HG02798 (cell line): ENCODE results near the gene PTPRJ.

Experiments
- ATAC-seq: cut with Tn5 transposase; IDR thresholded peaks from one replicate; pipeline ENCODE4 v1.9.1; 2021; ENCODE audit warnings: mild to moderate bottlenecking; ENCODE audit not compliant: unreplicated experiment, poor library complexity

PTPRJ gene

GRCh38 chr11:47967577-47968525 is 12.5 kb upstream of the PTPRJ start:
- no peak for ATAC-seq

- ATAC-seq, result no peak
Observed at GRCh38 chr11:47969401-47969800, 11.0 kb upstream of the PTPRJ start.

GRCh38 chr11:47971501-47971900 is 8.9 kb upstream of the PTPRJ start:
- ATAC-seq, result no peak

GRCh38 chr11:47973173-47973572 is 7.2 kb upstream of the PTPRJ start:
- no peak for ATAC-seq

- no peak for ATAC-seq
Observed at GRCh38 chr11:47976931-47977330, 3.4 kb upstream of the PTPRJ start.

GRCh38 chr11:47977623-47978022 is 2.7 kb upstream of the PTPRJ start:
- no peak for ATAC-seq

- ATAC-seq, result no peak
Observed at GRCh38 chr11:47979378-47980087, 826 bp upstream of the PTPRJ start.

- ATAC-seq, result peak; percentile 55
Observed at GRCh38 chr11:47980907-47981621, 705 bp downstream of the PTPRJ start.

- no peak for ATAC-seq
Observed at GRCh38 chr11:47981667-47982404, 1.5 kb downstream of the PTPRJ start.

- no peak for ATAC-seq
Observed at GRCh38 chr11:47982616-47983015, 2.3 kb downstream of the PTPRJ start.

GRCh38 chr11:47983464-47984397 is 3.4 kb downstream of the PTPRJ start:
- ATAC-seq, result no peak

- no peak for ATAC-seq
Observed at GRCh38 chr11:47986219-47986618, 5.9 kb downstream of the PTPRJ start.

- ATAC-seq, result no peak
Observed at GRCh38 chr11:47986742-47987141, 6.4 kb downstream of the PTPRJ start.

- peak; percentile 53 for ATAC-seq
Observed at GRCh38 chr11:47987310-47987709, 7.0 kb downstream of the PTPRJ start.

GRCh38 chr11:47987781-47988180 is 7.4 kb downstream of the PTPRJ start:
- no peak for ATAC-seq

- ATAC-seq, result no peak
Observed at GRCh38 chr11:47989779-47990178, 9.4 kb downstream of the PTPRJ start.

- no peak for ATAC-seq
Observed at GRCh38 chr11:47991266-47991830, 11.0 kb downstream of the PTPRJ start.

GRCh38 chr11:47991894-47992293 is 11.5 kb downstream of the PTPRJ start:
- no peak for ATAC-seq
